Measurements from ENCODE around the gene NOC2L.
"Not testable (repeated sequence)": the region's sequence is repeated elsewhere in the genome, so short reads cannot be mapped to it uniquely, and the experiment has no call there.

The NOC2L gene

DNA sequence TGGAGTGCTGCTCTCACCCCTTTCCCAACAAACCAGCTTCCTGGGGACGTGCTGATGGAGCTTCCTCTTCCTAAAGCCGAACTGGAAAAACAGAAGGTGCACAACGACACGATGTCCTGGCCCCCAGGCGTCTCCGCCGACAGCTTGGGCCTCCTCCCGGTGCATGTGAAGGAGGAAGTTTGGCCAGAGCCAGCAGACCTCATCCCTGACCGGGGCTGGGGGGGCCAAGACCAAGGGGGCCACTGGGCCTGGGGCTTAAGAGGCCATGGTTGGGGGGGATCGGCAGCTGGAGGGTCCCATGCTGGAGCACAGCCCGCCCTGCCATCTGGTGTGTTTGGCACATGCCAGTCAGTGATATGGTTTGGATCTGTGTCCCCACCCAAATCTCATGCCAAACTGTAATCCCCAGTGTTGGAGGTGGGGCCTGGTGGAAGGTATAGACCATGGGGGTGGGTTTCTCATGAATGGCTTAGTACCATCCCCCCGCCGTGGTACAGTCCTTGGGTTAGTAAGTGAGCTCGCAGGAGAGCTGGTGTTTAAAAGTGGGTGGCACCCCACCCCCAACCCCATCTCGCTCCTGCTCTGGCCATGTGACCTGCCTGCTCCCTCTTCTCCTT, 34.4 kb upstream of the NOC2L start:
- no peak for DNase-seq (ENCODE audit: low spot score)

DNA sequence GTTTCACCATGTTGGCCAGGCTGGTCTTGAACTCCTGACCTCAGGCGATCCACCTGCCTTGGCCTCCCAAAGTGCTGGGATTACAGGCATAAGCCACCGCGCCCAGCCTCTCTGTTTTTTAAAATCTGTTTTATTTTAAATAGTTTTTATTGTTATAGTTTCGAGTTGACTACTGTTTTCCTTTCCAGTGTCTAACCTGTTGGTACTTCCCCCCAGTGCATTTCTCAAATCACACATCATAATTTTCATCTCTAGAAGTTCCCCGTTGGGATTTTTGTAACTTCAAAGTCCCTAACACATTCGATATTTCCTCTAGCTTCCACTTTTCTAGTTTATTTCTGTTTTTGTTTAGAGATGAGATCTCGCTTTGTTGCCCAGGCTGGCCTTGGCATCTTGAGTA, 33.3 kb upstream of the NOC2L start:
- no peak for DNase-seq (ENCODE audit: low spot score)

GRCh38 chr1:991895-992294, 32.8 kb upstream of the NOC2L start:
- no peak for DNase-seq (ENCODE audit: low spot score)

- DNase-seq (ENCODE audit: low spot score) = not testable (repeated sequence)
These were observed 32.2 kb upstream of the NOC2L start for GRCh38 chr1:991275-991674.

GRCh38 chr1:988061-988460, 29.0 kb upstream of the NOC2L start:
- DNase-seq (ENCODE audit: low spot score) = not testable (repeated sequence)

GRCh38 chr1:985126-985525, 26.1 kb upstream of the NOC2L start:
- no peak for DNase-seq (ENCODE audit: low spot score)

GRCh38 chr1:984476-984814, 25.4 kb upstream of the NOC2L start:
- DNase-seq (ENCODE audit: low spot score) = no peak

GRCh38 chr1:983798-984475, 24.9 kb upstream of the NOC2L start:
- DNase-seq (ENCODE audit: low spot score) = peak; percentile 53

DNA sequence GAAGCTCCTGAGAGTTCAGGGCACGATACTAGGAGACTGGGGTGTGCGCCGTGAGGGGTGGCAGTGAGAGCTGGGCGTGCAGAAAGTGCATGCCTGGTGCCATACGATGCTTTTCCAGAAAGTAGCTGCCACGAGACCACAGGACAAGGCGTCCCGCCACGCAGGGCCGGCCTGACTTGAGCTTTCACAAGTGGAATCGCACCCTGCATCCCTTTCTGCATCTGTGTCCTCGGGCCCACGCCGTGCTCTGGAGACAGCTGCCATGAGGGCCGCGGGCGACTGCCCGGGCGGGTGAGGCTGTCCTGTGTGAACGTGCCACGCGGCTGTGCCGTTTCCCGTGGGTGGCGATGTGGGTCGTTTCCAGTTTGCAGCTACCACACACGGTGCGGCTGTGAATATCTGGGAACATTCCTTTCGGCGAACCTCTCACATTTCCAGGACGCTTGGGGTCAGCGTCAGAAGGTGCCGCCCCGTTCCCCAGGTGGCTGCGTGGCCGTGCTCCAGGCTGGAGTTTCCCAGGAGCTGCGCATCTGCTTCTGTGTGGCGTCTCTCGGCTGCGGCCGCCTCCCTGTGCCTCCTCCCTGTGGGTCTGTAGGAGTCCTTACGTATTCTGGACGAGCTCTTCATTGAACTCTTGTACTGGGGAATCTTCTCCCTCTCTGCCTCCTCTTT, 23.8 kb upstream of the NOC2L start:
- DNase-seq (ENCODE audit: low spot score) = no peak

DNA sequence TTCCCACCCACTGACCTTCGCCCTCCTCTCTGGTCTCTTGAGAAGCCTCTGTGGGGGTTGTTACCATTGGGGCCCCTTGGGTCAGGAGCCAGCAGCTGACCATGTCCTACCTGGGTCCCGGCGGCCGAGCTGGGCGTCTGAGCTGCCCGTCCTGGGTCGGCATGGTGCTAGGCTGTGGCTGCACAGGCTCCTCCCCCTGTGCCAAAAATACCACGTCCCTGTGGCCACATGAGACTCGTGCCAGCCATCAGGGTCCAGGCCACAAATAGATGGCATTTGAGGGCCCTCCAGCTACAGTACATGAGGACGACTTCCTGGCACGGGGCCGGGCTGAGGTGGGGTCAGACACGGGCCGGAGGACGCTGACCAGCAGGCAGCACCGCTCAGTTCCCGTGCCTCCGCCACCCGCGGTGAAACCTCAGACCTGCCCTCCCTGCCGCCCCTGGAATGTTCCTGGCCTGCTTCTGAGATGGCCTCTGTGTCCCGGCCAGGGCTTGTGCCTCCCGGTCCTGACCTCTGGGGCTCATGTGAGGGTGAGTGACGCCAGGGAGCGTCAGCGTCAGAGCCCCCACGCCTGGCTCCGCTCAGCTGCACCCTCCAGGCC, 23.0 kb upstream of the NOC2L start, which contains the start of gene PERM1:
PERM1 (minus strand) TSS at position 139 of the 604 bp plus-strand sequence. CDS start 1,064 bp downstream, outside the sequence.
- DNase-seq (ENCODE audit: low spot score) = no peak

DNA sequence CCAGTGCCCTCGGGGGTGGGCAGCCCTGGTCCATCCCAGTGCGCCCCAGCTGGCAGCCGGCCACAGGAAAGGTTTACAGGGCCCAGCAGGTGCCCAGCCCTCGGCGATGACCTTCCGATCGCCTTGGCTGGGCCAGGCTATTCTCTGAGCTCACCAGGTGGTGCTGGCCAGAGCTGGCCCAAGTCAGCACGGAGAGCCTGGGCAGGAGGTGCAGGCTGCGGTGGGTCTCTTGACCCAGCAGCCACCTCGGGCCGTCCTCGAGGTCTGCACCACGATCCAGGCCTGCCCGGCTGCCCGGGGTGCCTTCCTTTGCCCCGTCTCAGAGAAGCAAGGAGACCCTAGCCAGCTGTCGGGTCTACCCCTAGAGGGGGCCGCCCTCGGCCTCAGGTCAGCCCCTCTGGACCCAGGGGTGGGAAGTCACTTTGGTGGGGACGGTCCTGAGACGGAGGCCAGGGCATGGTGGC, 22.5 kb upstream of the NOC2L start:
- no peak for DNase-seq (ENCODE audit: low spot score)

DNA sequence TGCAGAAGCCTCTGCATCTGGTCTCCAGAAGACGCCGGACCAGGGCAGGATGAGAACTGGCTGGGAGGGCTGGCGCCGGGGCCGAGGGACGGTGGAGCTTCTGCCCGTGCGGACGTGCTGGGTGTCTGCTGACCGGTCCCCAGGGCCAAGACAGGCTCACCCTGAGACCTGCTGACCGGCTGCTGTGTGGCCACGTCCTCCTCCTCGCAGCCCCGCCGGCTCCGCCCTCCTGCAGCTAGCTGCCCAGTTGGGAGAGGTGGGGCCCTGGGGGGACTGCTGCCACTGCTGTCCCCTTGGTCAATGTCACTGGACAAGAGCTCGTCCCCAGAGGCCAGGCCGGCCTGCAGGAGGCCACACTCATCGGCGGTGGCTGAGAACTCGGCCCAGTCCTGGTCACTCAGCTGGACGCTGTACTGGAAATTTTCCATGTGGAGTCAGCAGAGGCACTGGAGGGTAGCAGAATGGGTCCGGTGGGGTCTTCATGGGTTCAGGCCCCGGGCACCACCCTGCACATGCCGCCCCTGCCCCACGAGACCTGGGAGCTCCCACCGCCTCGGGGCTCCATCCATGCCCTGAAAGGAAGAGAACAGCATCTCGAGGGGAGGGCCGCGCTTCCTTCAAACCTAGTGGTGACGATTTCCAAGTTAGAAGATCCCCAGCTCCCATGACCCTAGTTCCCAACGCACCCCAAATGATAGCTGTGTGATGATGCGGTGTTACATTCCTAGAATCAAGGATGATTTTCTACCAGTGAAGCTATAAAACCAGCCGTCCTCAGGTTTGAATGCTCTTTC, 21.7 kb upstream of the NOC2L start:
- no peak for DNase-seq (ENCODE audit: low spot score)

DNA sequence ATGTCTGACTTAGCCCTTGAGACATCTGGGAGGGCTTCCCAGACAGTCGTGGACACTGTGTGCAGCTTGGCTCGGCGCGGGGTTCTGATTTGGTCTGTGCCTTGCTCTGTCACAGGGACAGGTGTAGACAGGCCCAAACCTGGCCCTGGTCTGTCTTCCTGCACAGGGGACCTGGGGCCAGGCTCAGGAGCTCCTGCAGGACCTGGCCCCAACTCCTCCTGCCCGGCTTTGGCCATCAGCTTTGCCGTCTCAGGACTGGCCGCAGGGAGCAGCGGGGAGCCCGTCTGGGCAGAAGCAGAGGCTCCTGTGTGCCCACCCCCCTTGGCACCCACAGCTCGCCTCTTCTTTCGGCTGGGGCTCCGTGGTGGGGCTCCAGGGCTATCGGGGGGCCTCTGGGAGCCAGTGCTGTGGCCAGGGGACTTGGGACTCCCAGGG, 21.1 kb upstream of the NOC2L start:
- no peak for DNase-seq (ENCODE audit: low spot score)

GRCh38 chr1:979744-980072, 20.7 kb upstream of the NOC2L start:
- no peak for DNase-seq (ENCODE audit: low spot score)

GRCh38 chr1:978835-979743, 20.0 kb upstream of the NOC2L start:
- DNase-seq (ENCODE audit: low spot score) = no peak

- no peak for DNase-seq (ENCODE audit: low spot score)
These were observed 19.2 kb upstream of the NOC2L start for GRCh38 chr1:978069-978834.

DNA sequence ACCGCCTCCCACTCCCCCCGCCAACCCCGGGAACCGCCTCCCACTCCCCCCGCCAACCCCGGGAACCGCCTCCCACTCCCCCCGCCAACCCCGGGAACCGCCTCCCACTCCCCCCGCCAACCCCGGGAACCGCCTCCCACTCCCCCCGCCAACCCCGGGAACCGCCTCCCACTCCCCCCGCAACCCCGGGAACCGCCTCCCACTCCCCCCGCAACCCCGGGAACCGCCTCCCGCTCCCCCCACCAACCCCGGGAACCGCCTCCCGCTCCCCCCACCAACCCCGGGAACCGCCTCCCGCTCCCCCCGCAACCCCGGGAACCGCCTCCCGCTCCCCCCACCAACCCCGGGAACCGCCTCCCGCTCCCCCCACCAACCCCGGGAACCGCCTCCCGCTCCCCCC, 17.7 kb upstream of the NOC2L start:
- not testable (repeated sequence) for DNase-seq (ENCODE audit: low spot score)

- DNase-seq (ENCODE audit: low spot score) = peak; percentile 72
These were observed 17.0 kb upstream of the NOC2L start for GRCh38 chr1:975896-976683.

- DNase-seq (ENCODE audit: low spot score) = no peak
These were observed 16.3 kb upstream of the NOC2L start for GRCh38 chr1:975365-975764.
